Smooth muscle cell (in vitro differentiated cells): ENCODE results near the gene PDP2. TPM values are rescaled to one million over a fixed set of nuclear protein-coding genes. Genes with fewer than 3 reads are reported as not detected.

ENCODE experiments used
- DNase-seq: peaks from one replicate; lab custom pipeline; 2025; ENCODE audit not compliant: unreplicated experiment; lab: John Stamatoyannopoulos, UW
- H2AFZ ChIP-seq: fragments of 200-600 bp; sonication (generic); 2 replicates; pipeline ENCODE4 v1.6.0; 2016; ENCODE audit warnings: antibody characterized with exemption, low read depth, mild to moderate bottlenecking
- H3F3A ChIP-seq: fragments of 200-600 bp; sonication (generic); 2 replicates; pipeline ENCODE4 v1.6.0; 2017; ENCODE audit warnings: antibody characterized with exemption, low read depth
- H3K27ac ChIP-seq: fragments of 200-600 bp; sonication (generic); 2 replicates; pipeline ENCODE4 v1.5.1; 2016; ENCODE audit warnings: low read depth, mild to moderate bottlenecking
- H3K27me3 ChIP-seq: fragments of 200-600 bp; sonication (generic); 2 replicates; pipeline ENCODE4 v1.6.1; 2016; ENCODE audit warnings: low read depth, mild to moderate bottlenecking
- H3K36me3 ChIP-seq: fragments of 200-600 bp; sonication (generic); 2 replicates; pipeline ENCODE4 v1.5.1; 2016; ENCODE audit warnings: low read depth
- H3K4me1 ChIP-seq: fragments of 200-600 bp; sonication (generic); 2 replicates; pipeline ENCODE4 v1.5.1; 2016; ENCODE audit warnings: low read depth
- H3K4me2 ChIP-seq: fragments of 200-600 bp; sonication (generic); 2 replicates; pipeline ENCODE4 v1.6.0; 2016; ENCODE audit warnings: mild to moderate bottlenecking
- H3K4me3 ChIP-seq: fragments of 200-600 bp; sonication (generic); 2 replicates; pipeline ENCODE4 v1.5.1; 2016; ENCODE audit warnings: mild to moderate bottlenecking
- H3K79me2 ChIP-seq: fragments of 200-600 bp; sonication (generic); 2 replicates; pipeline ENCODE4 v1.6.0; 2016; ENCODE audit warnings: low read depth, mild to moderate bottlenecking
- H3K9ac ChIP-seq: fragments of 200-600 bp; sonication (generic); 2 replicates; pipeline ENCODE4 v1.6.0; 2016; ENCODE audit warnings: low read depth
- H3K9me3 ChIP-seq: fragments of 200-600 bp; sonication (generic); replicated peaks from 2 replicates; pipeline ENCODE4 v1.5.1; 2016; ENCODE audit warnings: low read depth
- H4K20me1 ChIP-seq: fragments of 200-600 bp; sonication (generic); 2 replicates; pipeline ENCODE4 v1.6.0; 2016; ENCODE audit warnings: low read depth
- WGBS: methylation state at CpG from one replicate; pipeline ENCODE4 v1.1.7; 2016; ENCODE audit warnings: low lambda C conversion rate; 5-methylcytosine and 5-hydroxymethylcytosine counted together
- polyA plus RNA-seq: library from polyadenylated mRNA; unstranded; fragments of >200 nt; fragmentation: Nextera tagmentation; extraction: Ambion mirVana; gene quantifications from 2 replicates; pipeline ENCODE4 v1.2.1, GENCODE V29; 2016
- total RNA-seq: library from RNA; depleted of rRNA; stranded (reverse); fragments of >200 nt; gene quantifications from 2 replicates; pipeline ENCODE4 v1.2.3, GENCODE V29; 2014
- TF ChIP-seq, protein P1 (sequence below): fragments of 200-600 bp; sonication (generic); IDR thresholded peaks from 2 replicates; pipeline ENCODE4 v1.5.1; 2017; ENCODE audit warnings: borderline replicate concordance, mild to moderate bottlenecking, antibody characterized with exemption; ENCODE audit not compliant: insufficient read depth, poor library complexity, severe bottlenecking

Gene PDP2
- total and polyA plus RNA-seq, 2 experiments from 2014 or later, result 1.1 to 5.7 TPM

DNA sequence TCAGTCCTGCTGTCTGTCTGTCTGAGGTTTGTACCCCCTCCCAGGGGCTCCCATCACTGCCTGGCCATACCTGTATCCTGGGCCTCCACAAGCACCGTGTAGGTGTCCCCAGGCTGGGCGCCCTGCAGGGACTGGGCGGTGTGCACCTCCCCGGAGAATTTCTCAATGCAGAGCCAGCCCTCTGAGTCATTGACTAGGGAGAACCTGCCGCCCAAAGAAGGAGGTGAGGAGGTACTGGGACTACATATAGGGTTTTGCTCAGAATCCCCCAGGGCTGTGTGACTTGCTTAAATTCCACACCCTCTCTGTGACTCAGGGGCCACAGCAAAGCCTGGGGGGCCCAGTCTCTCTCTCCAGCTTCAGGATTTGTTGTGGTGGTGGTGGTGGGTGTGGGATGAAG lies 30.8 kb downstream of the PDP2 start:
- Histone ChIP-seq H3K9me3 (no peaks in the 10 kb centered on the region), H3K36me3 (no peaks in the 10 kb centered on the region), H3K79me2 (no peaks in the 10 kb centered on the region), H3K4me1 (no peaks in the 10 kb centered on the region), H3K4me3 (no peak overlapping the region), H3K27me3 (no peaks in the 10 kb centered on the region), H3K27ac (no peak overlapping the region), H2AFZ (no peak overlapping the region), H3K4me2 (no peak overlapping the region), H3F3A (no peaks in the 10 kb centered on the region), H4K20me1 (no peaks in the 10 kb centered on the region), H3K9ac (no peak overlapping the region)
- TF ChIP-seq, protein P1, sequence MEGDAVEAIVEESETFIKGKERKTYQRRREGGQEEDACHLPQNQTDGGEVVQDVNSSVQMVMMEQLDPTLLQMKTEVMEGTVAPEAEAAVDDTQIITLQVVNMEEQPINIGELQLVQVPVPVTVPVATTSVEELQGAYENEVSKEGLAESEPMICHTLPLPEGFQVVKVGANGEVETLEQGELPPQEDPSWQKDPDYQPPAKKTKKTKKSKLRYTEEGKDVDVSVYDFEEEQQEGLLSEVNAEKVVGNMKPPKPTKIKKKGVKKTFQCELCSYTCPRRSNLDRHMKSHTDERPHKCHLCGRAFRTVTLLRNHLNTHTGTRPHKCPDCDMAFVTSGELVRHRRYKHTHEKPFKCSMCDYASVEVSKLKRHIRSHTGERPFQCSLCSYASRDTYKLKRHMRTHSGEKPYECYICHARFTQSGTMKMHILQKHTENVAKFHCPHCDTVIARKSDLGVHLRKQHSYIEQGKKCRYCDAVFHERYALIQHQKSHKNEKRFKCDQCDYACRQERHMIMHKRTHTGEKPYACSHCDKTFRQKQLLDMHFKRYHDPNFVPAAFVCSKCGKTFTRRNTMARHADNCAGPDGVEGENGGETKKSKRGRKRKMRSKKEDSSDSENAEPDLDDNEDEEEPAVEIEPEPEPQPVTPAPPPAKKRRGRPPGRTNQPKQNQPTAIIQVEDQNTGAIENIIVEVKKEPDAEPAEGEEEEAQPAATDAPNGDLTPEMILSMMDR, result no peak
- WGBS, result 64% methylated on average over 5 of the region's 5 CpGs
- no peak for DNase-seq

DNA sequence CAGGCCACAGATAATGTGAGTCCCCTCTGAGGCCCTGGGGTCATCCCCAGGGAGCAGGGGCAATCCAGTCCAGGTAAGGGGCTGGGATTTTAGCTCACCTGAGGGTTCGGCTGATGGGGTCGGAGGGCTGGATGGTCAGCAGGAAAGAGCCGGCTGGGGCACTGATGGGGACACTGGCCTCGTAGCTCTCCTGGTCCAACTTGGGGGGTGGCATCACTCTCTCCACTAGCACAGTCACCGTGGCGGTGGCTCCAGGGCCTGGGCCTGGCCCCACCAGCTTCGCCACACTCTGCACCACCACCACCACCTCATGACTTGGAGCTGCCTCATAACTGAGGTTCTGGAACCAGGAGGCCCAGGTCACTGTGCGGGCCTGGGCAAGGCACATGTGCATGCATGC lies 31.5 kb downstream of the PDP2 start:
- Histone ChIP-seq H3K27me3 (no peaks in the 10 kb centered on the region), H3K4me2 (no peak overlapping the region), H3K27ac (no peak overlapping the region), H3F3A (no peaks in the 10 kb centered on the region), H4K20me1 (no peaks in the 10 kb centered on the region), H3K4me1 (no peaks in the 10 kb centered on the region), H3K9me3 (no peaks in the 10 kb centered on the region), H2AFZ (no peak overlapping the region), H3K79me2 (no peaks in the 10 kb centered on the region), H3K9ac (no peak overlapping the region), H3K36me3 (no peaks in the 10 kb centered on the region), H3K4me3 (no peak overlapping the region)
- no peak for DNase-seq
- TF ChIP-seq, protein P1, result no peak
- WGBS, result 93% methylated on average over 5 of the region's 8 CpGs

DNA sequence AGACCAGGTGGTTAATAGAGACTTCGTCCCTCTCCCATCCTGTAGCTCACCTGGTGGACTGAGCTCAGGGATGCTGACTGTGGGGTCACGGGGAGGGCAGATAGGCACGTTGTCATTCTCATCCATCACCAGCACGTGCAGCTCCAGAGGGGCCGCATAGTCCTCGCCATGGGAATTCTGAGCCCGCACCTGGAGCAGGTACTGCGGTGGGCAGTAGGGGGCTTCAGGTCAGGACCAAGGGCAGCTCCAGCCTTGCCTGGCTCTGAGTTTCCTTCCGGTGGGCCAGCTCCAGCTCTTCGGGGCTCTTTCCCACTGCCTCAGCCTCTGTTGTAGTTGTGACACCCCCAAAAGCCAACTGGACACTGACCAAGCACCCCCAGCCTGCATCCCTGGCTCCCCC lies 32.8 kb downstream of the PDP2 start:
- no peak overlapping the region for H3K4me3 ChIP-seq
- no peaks in the 10 kb centered on the region for H4K20me1 ChIP-seq
- no peaks in the 10 kb centered on the region for H3F3A ChIP-seq
- H3K4me1 ChIP-seq, result no peaks in the 10 kb centered on the region
- H3K27me3 ChIP-seq, result no peaks in the 10 kb centered on the region
- H3K9ac ChIP-seq, result no peak overlapping the region
- no peaks in the 10 kb centered on the region for H3K79me2 ChIP-seq
- no peaks in the 10 kb centered on the region for H3K36me3 ChIP-seq
- no peaks in the 10 kb centered on the region for H3K9me3 ChIP-seq
- TF ChIP-seq, protein P1, result no peak
- DNase-seq, result no peak
- 47% methylated on average over 9 of the region's 10 CpGs for WGBS
- H3K4me2 ChIP-seq, result no peak overlapping the region
- no peak overlapping the region for H2AFZ ChIP-seq
- no peak overlapping the region for H3K27ac ChIP-seq

DNA sequence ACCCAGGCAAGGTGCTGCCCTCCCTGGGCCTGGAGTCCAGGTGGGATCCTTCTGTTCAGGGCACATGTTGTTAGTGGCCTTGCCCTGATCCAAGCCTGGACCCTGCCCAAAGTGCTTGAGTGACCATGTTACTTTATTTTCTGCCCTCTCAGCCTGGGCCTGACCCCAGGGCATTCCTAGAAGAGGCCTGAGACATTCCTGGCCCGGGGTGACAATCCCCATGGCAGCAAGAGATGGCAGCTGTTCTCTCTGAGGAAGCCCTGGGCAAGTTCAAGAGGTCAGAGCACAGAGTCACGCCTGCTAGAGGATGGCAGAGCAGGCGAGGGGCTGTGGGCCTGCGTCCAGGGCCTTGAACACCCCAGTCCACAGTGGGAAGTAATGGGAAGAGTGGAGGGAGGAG lies 33.4 kb downstream of the PDP2 start:
- Histone ChIP-seq H3F3A (no peaks in the 10 kb centered on the region), H3K4me2 (no peak overlapping the region), H2AFZ (no peak overlapping the region), H3K79me2 (no peaks in the 10 kb centered on the region), H4K20me1 (no peaks in the 10 kb centered on the region), H3K9ac (no peak overlapping the region), H3K9me3 (no peaks in the 10 kb centered on the region), H3K4me1 (no peaks in the 10 kb centered on the region), H3K27ac (no peak overlapping the region), H3K4me3 (no peak overlapping the region), H3K27me3 (no peaks in the 10 kb centered on the region), H3K36me3 (no peaks in the 10 kb centered on the region)
- WGBS, result 86% methylated on average over 4 of the region's 4 CpGs
- no peak for DNase-seq
- TF ChIP-seq, protein P1, result no peak
